Heart left ventricle (tissue), 16 donors: ENCODE measurements around the gene TMEM51. TPM values are rescaled to one million over a fixed set of nuclear protein-coding genes. Genes with fewer than 3 reads are reported as not detected.

Experiments used
- ATAC-seq, 4 donors: fragments of 200-7000 bp; cut with Tn5 transposase; one replicate each; pipeline ENCODE4 v1.9.1; 2020 to 2022; ENCODE audit warnings: moderate library complexity in 4 of 4, mild to moderate bottlenecking in 3 of 4, moderate number of reproducible peaks in 1 of 4
- DNase-seq, 5 donors: peaks; one replicate each; pipeline ENCODE4 v3.0.0-alpha.2; 2020
- H3K27ac ChIP-seq, 12 donors: fragments of 200-600 bp; sonication (generic) in 4 of 12; one replicate each; pipeline versions ENCODE4 v1.5.0 to v1.8.0; 2016 to 2022; ENCODE audit warnings: mild to moderate bottlenecking in 2 of 12
- H3K27me3 ChIP-seq, 9 donors: fragments of 200-600 bp; sonication (generic) in 2 of 9; one replicate each; pipeline versions ENCODE4 v1.5.1 to v1.8.0; 2016 to 2022; ENCODE audit warnings: mild to moderate bottlenecking in 3 of 9
- H3K36me3 ChIP-seq, 9 donors: fragments of 200-600 bp; sonication (generic) in 2 of 9; one replicate each; pipeline versions ENCODE4 v1.5.0 to v1.8.0; 2018 to 2022; ENCODE audit warnings: mild to moderate bottlenecking in 2 of 9
- H3K4me1 ChIP-seq, 12 donors: fragments of 200-600 bp; sonication (generic) in 4 of 12; one replicate each; pipeline versions ENCODE4 v1.5.0 to v1.8.0; 2016 to 2022; ENCODE audit warnings: mild to moderate bottlenecking in 3 of 12
- H3K4me3 ChIP-seq, 12 donors: fragments of 200-600 bp; sonication (generic) in 4 of 12; one replicate each; pipeline versions ENCODE4 v1.5.0 to v1.8.0; 2017 to 2022; ENCODE audit warnings: mild to moderate bottlenecking in 9 of 12, moderate library complexity in 4 of 12
- H3K9me3 ChIP-seq, 12 donors: fragments of 200-600 bp; sonication (generic) in 4 of 12; one replicate each; pipeline versions ENCODE4 v1.5.0 to v1.8.0; 2016 to 2022; ENCODE audit warnings: mild to moderate bottlenecking in 1 of 12
- POLR2A ChIP-seq, 2 donors: fragments of 450-650 bp; IDR thresholded peaks; one replicate each; pipeline ENCODE4 v1.6.1; 2017; ENCODE audit warnings: antibody characterized with exemption in 2 of 2, mild to moderate bottlenecking in 2 of 2, moderate library complexity in 2 of 2
- whole genome bisulfite sequencing, 4 donors: extraction: QIAGEN DNeasy Blood & Tissue Kit in 2 of 4; methylation state at CpG; one replicate each; pipeline versions ENCODE4 v1.1.5 to v1.1.7; 2013 to 2018; 5-methylcytosine and 5-hydroxymethylcytosine counted together
- intact Hi-C, 10 donors: fragments of 100-400 bp; cut with DNase I; formaldehyde crosslinking; loops; one replicate each; pipeline versions ENCODE4 v1.11.1 to v1.14.2; 2022
- polyA plus RNA-seq, 2 donors: library from polyadenylated mRNA; stranded (reverse); fragments of 200-250 nt; gene quantifications; one replicate each; pipeline ENCODE4 v1.2.3, GENCODE V29; 2013
- total RNA-seq, 9 donors: library from RNA; depleted of rRNA in 2 of 9; stranded (reverse); fragments of >200 nt in 2 of 9; fragmentation: NEBNext Ultra II Directional in 3 of 9; extraction: Animal tissue kit (Norgen Biotek cat#: 25700) in 3 of 9; gene quantifications; one replicate each; pipeline versions ENCODE4 v1.1.0 to v1.2.4, GENCODE V29; 2016 to 2023
- TF ChIP-seq, protein P1 (sequence below), 12 donors: fragments of 200-600 bp; sonication (generic) in 4 of 12; IDR thresholded peaks; one replicate each; pipeline versions ENCODE4 v1.5.0 to v1.8.0; 2018 to 2022; ENCODE audit warnings: antibody characterized with exemption in 12 of 12, mild to moderate bottlenecking in 5 of 12
- donor health status: ischemic (EF 13 %, LVEDD 7.1; RV severe dilation, severe dysfunction).
- donor health status: healthy with polysubstance abuse.
- donor health status: DM: no; HTN: yes; CAD: no.
- donor health status: DM: no; HTN: no; CAD: no.
- donor health status: ischemic (EF 25% LVEDD 6.9; RV normal size, moderate dysfunction).
- donor health status: ischemic (EF 25% LVEDD 5.7; RV mildly dilated, moderate dysfunction).
- donor health status: healthy.
- donor health status: DM: yes; HTN: yes; CAD: no.
- donor health status: ischemic (EF 35%, LVEDD 5.7; RV mildly dilated, moderate dysfunction).
- donor health status: nonischemic (EF 11% LVEDD 7.7; RV severe dilation, severe dysfunction).
- donor health status: DM: yes; HTN: yes; CAD: no.
- donor health status: PGD.
- donor health status: ischemic (EF 29% LVEDD 5.4; RV normal size, mild dysfunction).
- donor health status: nonischemic (EF 23%, LVEDD 6.1; RV moderate dilation, normal function).

Gene TMEM51
- total and polyA plus RNA-seq, 11 donors: 2.0 to 9.5 (median 3.8) TPM

DNA sequence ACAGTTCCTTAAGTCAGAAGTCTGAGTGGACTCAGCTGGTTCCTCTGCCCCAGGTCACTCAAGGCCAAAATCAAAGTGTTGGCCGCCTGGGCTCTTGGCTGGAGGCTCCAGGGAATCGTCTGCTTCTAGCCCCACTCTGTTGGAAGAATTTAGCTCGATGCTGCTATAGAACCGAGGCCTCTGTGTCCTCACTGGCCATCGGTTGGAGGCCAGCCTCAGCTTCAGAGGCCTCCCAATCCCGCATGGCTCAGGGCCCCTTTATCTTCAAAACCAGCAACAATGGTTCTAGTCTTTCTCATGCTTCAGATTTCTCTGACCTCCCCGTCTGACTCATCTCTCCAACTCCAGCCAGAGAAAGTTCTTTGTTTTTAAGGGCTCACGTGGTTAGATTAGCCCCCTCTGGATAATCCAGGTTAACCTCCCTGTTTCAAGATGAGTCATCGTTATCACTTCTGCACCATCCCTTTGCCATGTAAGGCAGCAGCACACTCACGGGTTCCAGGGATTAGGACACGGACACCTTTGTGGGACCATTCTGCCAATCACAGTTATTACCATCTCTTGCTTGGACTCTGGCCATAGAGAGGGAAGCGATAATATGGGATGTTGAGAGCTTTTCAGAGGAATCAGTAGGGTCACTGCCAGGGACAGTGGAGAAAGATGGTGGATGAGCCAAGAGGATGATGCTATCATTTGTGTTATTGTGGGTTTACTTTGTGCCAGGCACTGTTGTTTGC lies 107.0 kb downstream of the TMEM51 start:
- Histone ChIP-seq H3K27me3 (peaks cover 0 to 3% (median 0%) of the 10 kb centered on the region in 9 donors), H3K27ac (peak overlapping the region in 3 of 12 donors; percentile 25 to 86 (median 27)), H3K36me3 (no peaks in the 10 kb centered on the region), H3K4me1 (peaks cover 0 to 66% (median 5%) of the 10 kb centered on the region in 12 donors), H3K4me3 (no peak overlapping the region), H3K9me3 (peaks cover 0 to 11% (median 0%) of the 10 kb centered on the region in 12 donors)
- WGBS, 4 donors: 60 to 73% (median 71%) methylated on average over 12 of the region's 12 CpGs
- DNase-seq (no peak), ATAC-seq (peak in 2 of 4 donors; percentile 13 to 19)
- intact Hi-C loops: no loop called here
- no peak for TF ChIP-seq POLR2A (IDR thresholded peaks at IDR 0.05)
- TF ChIP-seq, protein P1, sequence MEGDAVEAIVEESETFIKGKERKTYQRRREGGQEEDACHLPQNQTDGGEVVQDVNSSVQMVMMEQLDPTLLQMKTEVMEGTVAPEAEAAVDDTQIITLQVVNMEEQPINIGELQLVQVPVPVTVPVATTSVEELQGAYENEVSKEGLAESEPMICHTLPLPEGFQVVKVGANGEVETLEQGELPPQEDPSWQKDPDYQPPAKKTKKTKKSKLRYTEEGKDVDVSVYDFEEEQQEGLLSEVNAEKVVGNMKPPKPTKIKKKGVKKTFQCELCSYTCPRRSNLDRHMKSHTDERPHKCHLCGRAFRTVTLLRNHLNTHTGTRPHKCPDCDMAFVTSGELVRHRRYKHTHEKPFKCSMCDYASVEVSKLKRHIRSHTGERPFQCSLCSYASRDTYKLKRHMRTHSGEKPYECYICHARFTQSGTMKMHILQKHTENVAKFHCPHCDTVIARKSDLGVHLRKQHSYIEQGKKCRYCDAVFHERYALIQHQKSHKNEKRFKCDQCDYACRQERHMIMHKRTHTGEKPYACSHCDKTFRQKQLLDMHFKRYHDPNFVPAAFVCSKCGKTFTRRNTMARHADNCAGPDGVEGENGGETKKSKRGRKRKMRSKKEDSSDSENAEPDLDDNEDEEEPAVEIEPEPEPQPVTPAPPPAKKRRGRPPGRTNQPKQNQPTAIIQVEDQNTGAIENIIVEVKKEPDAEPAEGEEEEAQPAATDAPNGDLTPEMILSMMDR (IDR thresholded peaks at IDR 0.05): no peak

DNA sequence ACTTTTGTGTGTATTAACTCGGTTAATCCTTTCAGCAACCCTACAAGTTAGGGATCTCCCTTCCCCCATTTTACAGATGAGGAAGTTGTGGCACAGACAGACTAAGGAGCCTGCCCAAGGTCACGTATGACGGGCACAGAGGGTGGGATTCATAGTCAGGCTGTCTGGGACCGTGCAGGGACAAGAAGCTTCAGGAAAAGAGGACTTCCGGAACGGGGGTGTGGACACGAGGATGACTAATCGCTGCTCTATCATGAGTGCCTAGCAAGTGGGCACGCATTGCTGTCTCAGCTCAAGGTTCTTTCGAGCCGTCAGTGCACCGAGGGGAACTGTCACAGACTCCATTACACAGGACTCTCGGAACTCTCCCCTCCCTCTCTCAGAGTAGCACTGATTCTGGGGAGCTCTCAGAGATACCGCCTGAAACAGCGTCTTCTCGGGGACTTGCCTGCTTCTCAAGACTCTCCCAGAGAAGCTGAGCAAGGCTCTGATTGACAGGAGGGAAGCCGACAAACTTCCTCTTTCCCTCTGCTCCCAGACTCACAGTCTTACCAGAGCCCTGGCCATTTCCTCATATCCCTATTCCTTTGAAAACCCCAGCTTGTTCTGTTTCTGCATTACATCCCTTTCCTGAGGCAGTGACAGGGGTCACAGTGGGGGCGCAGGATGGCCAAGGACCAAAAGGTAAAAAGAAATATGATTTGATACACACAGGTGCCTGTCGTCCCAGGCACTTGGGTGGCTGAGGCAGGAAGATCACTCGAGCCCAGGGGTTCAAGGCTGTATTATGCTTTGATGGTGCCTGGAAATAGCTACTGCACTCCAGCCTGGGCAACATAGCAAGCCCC lies 107.8 kb downstream of the TMEM51 start:
- intact Hi-C loops: no loop called here
- Histone ChIP-seq H3K4me1 (peaks cover 0 to 66% (median 5%) of the 10 kb centered on the region in 12 donors), H3K9me3 (peaks cover 0 to 14% (median 0%) of the 10 kb centered on the region in 12 donors), H3K27ac (peak overlapping the region in 6 of 12 donors; percentile 3 to 86 (median 27)), H3K27me3 (peaks cover 0 to 3% (median 0%) of the 10 kb centered on the region in 9 donors), H3K4me3 (peak overlapping the region in 4 of 12 donors; percentile 7 to 28 (median 22)), H3K36me3 (no peaks in the 10 kb centered on the region)
- DNase-seq: peak; percentile 23 to 67 (median 56)
- TF ChIP-seq POLR2A (IDR thresholded peaks at IDR 0.05): no peak
- TF ChIP-seq, protein P1 (IDR thresholded peaks at IDR 0.05): no peak
- WGBS, 4 donors: 35 to 45% (median 42%) methylated on average over 20 of the region's 20 CpGs
- peak; percentile 63 to 85 (median 82) for ATAC-seq

DNA sequence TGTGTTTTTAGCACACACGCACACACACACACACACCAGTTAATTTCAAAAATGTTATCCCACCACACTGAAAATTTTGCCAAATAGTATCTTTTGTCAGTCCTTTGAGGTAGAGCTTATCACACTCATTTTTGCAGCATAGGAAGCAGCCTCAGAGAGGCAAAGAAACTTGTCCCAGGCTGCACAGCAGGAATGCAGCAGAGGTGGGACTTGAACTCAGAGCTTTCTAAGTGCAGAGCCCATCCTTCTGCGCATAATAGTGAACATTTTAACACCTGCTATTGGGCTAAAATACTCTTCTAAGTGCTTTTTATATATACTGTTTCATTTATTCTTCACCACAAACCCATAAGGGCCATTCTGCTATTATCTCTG lies 108.4 kb downstream of the TMEM51 start:
- H3K36me3 ChIP-seq: no peaks in the 10 kb centered on the region
- 87 to 97% (median 95%) methylated on average over 2 of the region's 2 CpGs for WGBS, 4 donors
- DNase-seq (no peak), ATAC-seq (no peak)
- peaks cover 0 to 14% (median 0%) of the 10 kb centered on the region in 12 donors for H3K9me3 ChIP-seq
- intact Hi-C loops: no loop called here
- H3K27ac ChIP-seq: peak overlapping the region in 2 of 12 donors; percentile 13 to 86
- H3K4me3 ChIP-seq: no peak overlapping the region
- peaks cover 0 to 66% (median 5%) of the 10 kb centered on the region in 12 donors for H3K4me1 ChIP-seq
- H3K27me3 ChIP-seq: peaks cover 0 to 3% (median 0%) of the 10 kb centered on the region in 9 donors
- no peak for TF ChIP-seq POLR2A (IDR thresholded peaks at IDR 0.05)
- TF ChIP-seq, protein P1 (IDR thresholded peaks at IDR 0.05): no peak

DNA sequence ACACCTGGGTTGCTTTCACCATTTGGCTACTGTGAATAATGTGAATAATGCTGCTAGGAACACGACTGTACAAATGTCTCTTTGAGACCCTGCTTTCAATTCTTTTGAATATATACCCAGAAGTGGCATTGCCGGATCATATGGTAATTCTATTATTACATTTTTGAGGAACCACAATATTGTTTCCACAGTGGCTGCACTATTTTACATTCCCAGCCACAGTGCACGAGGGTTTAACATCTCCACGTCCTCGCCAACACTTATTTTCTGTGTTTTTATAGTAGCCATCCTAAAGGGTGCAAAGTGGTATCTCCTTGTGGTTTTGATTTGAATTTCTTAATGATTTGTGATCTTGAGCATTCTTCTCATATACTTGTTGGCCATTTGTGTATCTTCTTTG lies 109.2 kb downstream of the TMEM51 start:
- Histone ChIP-seq H3K4me1 (peaks cover 0 to 61% (median 5%) of the 10 kb centered on the region in 12 donors), H3K4me3 (no peak overlapping the region), H3K27ac (peak overlapping the region in 1 of 12 donors; percentile 86), H3K9me3 (peaks cover 0 to 14% (median 0%) of the 10 kb centered on the region in 12 donors), H3K36me3 (no peaks in the 10 kb centered on the region), H3K27me3 (peaks cover 0 to 3% (median 0%) of the 10 kb centered on the region in 9 donors)
- intact Hi-C loops: no loop called here
- TF ChIP-seq POLR2A (IDR thresholded peaks at IDR 0.05): no peak
- DNase-seq: no peak
- 85 to 88% (median 87%) methylated on average over 5 of the region's 5 CpGs for WGBS, 4 donors
- ATAC-seq: no peak
